Breast epithelium (tissue), 3 donors: ENCODE results near the gene PHACTR1.

Experiments
- CTCF ChIP-seq, 3 donors: fragments of 450-650 bp; IDR thresholded peaks; one replicate each; pipeline ENCODE4 v1.5.1; 2016 to 2017; ENCODE audit warnings: antibody characterized with exemption in 3 of 3, mild to moderate bottlenecking in 3 of 3, moderate library complexity in 3 of 3
- POLR2A ChIP-seq: fragments of 450-650 bp; IDR thresholded peaks from one replicate; pipeline ENCODE4 v1.6.1; 2016; ENCODE audit warnings: antibody characterized with exemption, mild to moderate bottlenecking, moderate library complexity
- POLR2AphosphoS5 ChIP-seq, 3 donors: sonication (generic); formaldehyde crosslinking; IDR thresholded peaks; one replicate each; pipeline ENCODE4 v1.6.1; 2017; ENCODE audit warnings: antibody characterized with exemption in 3 of 3

GRCh38 chr6:12698298-12698697 lies 18.3 kb upstream of the PHACTR1 start:
- TF ChIP-seq CTCF (IDR thresholded peaks at IDR 0.05) = no peak
- no peak for TF ChIP-seq POLR2A
- no peak for TF ChIP-seq POLR2AphosphoS5 (IDR thresholded peaks at IDR 0.05)
